BLaER1 (cell line): Measurements from ENCODE around the gene PSMB4.
"Not testable (repeated sequence)": the region's sequence is repeated elsewhere in the genome, so short reads cannot be mapped to it uniquely, and the experiment has no call there.

Source experiments
- H3K27ac ChIP-seq: shearing (Covaris generic); formaldehyde crosslinking; 2 replicates; pipeline ENCODE4 v1.8.1; 2022
- H3K27me3 ChIP-seq: shearing (Covaris generic); formaldehyde crosslinking; 2 replicates; pipeline ENCODE4 v1.8.1; 2022
- H3K36me3 ChIP-seq: shearing (Covaris generic); formaldehyde crosslinking; 2 replicates; pipeline ENCODE4 v1.8.1; 2022
- H3K4me1 ChIP-seq: shearing (Covaris generic); formaldehyde crosslinking; 2 replicates; pipeline ENCODE4 v1.8.1; 2022
- H3K4me2 ChIP-seq: shearing (Covaris generic); formaldehyde crosslinking; 2 replicates; pipeline ENCODE4 v1.8.1; 2022
- H3K4me3 ChIP-seq: shearing (Covaris generic); formaldehyde crosslinking; 2 replicates; pipeline ENCODE4 v1.8.1; 2022
- H3K9ac ChIP-seq: shearing (Covaris generic); formaldehyde crosslinking; 2 replicates; pipeline ENCODE4 v1.8.1; 2022
- H3K9me3 ChIP-seq: shearing (Covaris generic); formaldehyde crosslinking; 2 replicates; pipeline ENCODE4 v1.8.1; 2022
- H4K20me1 ChIP-seq: shearing (Covaris generic); formaldehyde crosslinking; 2 replicates; pipeline ENCODE4 v1.8.1; 2022
- Cebpa-rat ChIP-seq: shearing (Covaris generic); IDR thresholded peaks from 2 replicates; pipeline ENCODE4 v1.8.1; 2022

The PSMB4 gene

GRCh38 chr1:151384584-151384983, 14.8 kb upstream of the PSMB4 start:
- no peak for TF ChIP-seq Cebpa-rat
- no peaks in the 10 kb centered on the region for H4K20me1 ChIP-seq
- H3K4me3 ChIP-seq: no peak overlapping the region
- no peaks in the 10 kb centered on the region for H3K9me3 ChIP-seq
- no peaks in the 10 kb centered on the region for H3K27me3 ChIP-seq
- H3K36me3 ChIP-seq: no peaks in the 10 kb centered on the region
- no peaks in the 10 kb centered on the region for H3K4me1 ChIP-seq
- no peak overlapping the region for H3K27ac ChIP-seq
- no peak overlapping the region for H3K4me2 ChIP-seq
- no peak overlapping the region for H3K9ac ChIP-seq

GRCh38 chr1:151386002-151386401, 13.4 kb upstream of the PSMB4 start:
- Histone ChIP-seq H4K20me1 (no peaks in the 10 kb centered on the region), H3K9ac (no peak overlapping the region), H3K27me3 (no peaks in the 10 kb centered on the region), H3K4me1 (no peaks in the 10 kb centered on the region), H3K4me3 (no peak overlapping the region), H3K4me2 (no peak overlapping the region), H3K27ac (no peak overlapping the region), H3K9me3 (no peaks in the 10 kb centered on the region), H3K36me3 (no peaks in the 10 kb centered on the region)
- no peak for TF ChIP-seq Cebpa-rat

DNA sequence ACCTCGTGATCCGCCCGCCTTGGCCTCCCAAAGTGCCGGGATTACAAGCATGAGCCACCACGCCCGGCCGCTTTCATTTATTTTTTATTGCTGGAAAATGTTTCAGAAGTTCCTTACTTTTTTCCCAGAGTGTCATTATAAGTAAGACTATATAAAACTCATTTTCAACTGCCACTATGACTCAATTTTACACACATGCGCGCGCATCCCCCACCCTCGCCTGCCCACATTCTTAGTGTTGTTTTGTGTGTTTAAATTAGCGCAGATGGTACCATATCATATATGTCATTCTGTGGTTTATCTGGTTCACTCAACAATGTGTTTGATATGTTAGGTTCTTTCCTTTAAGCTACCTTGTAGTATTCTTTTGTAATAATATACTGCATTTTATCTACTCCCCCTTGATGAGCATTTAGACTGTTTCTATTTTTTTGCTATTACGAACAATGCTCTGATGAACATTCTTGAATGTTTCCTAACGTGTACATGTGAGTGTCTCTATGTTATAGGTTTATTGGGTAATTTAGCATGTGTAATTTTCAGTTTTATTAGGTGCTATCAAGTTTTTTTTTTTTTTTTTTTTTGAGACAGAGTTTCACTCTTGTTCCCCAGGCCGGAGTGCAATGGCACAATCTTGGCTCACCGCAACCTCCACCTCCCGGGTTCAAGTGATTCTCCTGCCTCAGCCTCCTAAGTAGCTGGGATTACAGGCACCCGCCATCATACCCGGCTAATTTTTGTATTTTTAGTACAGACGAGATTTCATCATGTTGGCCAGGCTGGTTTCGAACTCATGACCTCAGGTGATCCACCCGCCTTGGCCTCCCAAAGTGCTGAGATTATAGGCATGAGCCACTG, 8.9 kb upstream of the PSMB4 start:
- H3K9ac ChIP-seq, H3K36me3 ChIP-seq, H4K20me1 ChIP-seq, H3K27me3 ChIP-seq, H3K4me1 ChIP-seq, H3K27ac ChIP-seq, H3K4me3 ChIP-seq, H3K4me2 ChIP-seq, H3K9me3 ChIP-seq: not testable (repeated sequence)

GRCh38 chr1:151391079-151391563, 8.3 kb upstream of the PSMB4 start:
- no peak overlapping the region for H3K27ac ChIP-seq
- no peak for TF ChIP-seq Cebpa-rat

GRCh38 chr1:151393583-151393982, 5.8 kb upstream of the PSMB4 start:
- Histone ChIP-seq H3K36me3 (no peaks in the 10 kb centered on the region), H4K20me1 (no peaks in the 10 kb centered on the region), H3K9me3 (no peaks in the 10 kb centered on the region), H3K4me2 (no peak overlapping the region), H3K4me1 (no peaks in the 10 kb centered on the region), H3K27ac (no peak overlapping the region), H3K4me3 (no peak overlapping the region), H3K27me3 (no peaks in the 10 kb centered on the region), H3K9ac (no peak overlapping the region)
- TF ChIP-seq Cebpa-rat: no peak

More at GRCh38 chr1:151391079-151391563, 8.3 kb upstream of the PSMB4 start:
- H3K4me1 ChIP-seq: no peaks in the 10 kb centered on the region
- H3K9me3 ChIP-seq: no peaks in the 10 kb centered on the region
- H3K4me2 ChIP-seq: no peak overlapping the region
- no peak overlapping the region for H3K9ac ChIP-seq
- H3K27me3 ChIP-seq: no peaks in the 10 kb centered on the region
- no peak overlapping the region for H3K4me3 ChIP-seq
- H4K20me1 ChIP-seq: no peaks in the 10 kb centered on the region
- no peaks in the 10 kb centered on the region for H3K36me3 ChIP-seq

DNA sequence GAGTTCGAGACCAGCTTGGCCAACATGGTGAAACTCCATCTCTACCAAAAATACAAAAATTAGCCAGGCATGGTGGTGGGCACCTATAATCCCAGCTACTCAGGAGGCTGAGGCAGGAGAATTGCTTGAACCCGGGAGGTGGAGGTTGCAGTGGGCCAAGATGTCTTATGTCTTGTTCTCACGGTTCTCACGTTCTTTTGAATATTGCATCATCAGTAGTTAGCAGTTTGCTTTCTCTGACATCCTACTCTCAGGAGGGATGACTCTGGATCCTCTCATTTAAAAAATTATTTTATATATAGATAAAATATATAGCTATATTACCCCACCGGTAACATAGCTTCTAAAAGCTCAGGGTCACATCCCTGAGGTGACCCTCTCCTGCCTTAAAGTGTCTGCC, 3.1 kb upstream of the PSMB4 start:
- Histone ChIP-seq H3K4me1 (peaks cover 12% of the 10 kb centered on the region), H3K36me3 (peaks cover 11% of the 10 kb centered on the region), H4K20me1 (peaks cover 18% of the 10 kb centered on the region)
- not testable (repeated sequence) for H3K9me3 ChIP-seq, H3K9ac ChIP-seq, H3K27me3 ChIP-seq, H3K4me3 ChIP-seq, H3K4me2 ChIP-seq, H3K27ac ChIP-seq
- TF ChIP-seq Cebpa-rat: peak; percentile 45; the same call in 1 of the 2 replicates

- Histone ChIP-seq H3K4me1 (peaks cover 17% of the 10 kb centered on the region), H4K20me1 (peaks cover 65% of the 10 kb centered on the region), H3K36me3 (peaks cover 61% of the 10 kb centered on the region), H3K9me3 (no peaks in the 10 kb centered on the region), H3K27ac (no peak overlapping the region), H3K9ac (0 out of 2 replicates have a peak overlapping the region, but pooled peaks have one; percentile 96), H3K4me3 (peak overlapping the region; percentile 91; the same call in 1 of the 2 replicates), H3K4me2 (peak overlapping the region; percentile 93), H3K27me3 (no peaks in the 10 kb centered on the region)
- no peak for TF ChIP-seq Cebpa-rat
Measured at GRCh38 chr1:151401125-151401788, 1.9 kb downstream of the PSMB4 start.

GRCh38 chr1:151401860-151402259, 2.5 kb downstream of the PSMB4 start:
- no peak for TF ChIP-seq Cebpa-rat
- Histone ChIP-seq H3K4me1 (peaks cover 17% of the 10 kb centered on the region), H3K4me3 (no peak overlapping the region), H3K4me2 (no peak overlapping the region), H3K27me3 (no peaks in the 10 kb centered on the region), H3K9me3 (no peaks in the 10 kb centered on the region), H3K36me3 (peaks cover 67% of the 10 kb centered on the region), H4K20me1 (peaks cover 70% of the 10 kb centered on the region), H3K9ac (no peak overlapping the region), H3K27ac (no peak overlapping the region)

GRCh38 chr1:151402764-151403163, 3.4 kb downstream of the PSMB4 start:
- H4K20me1 ChIP-seq: peaks cover 71% of the 10 kb centered on the region
- no peak overlapping the region for H3K4me2 ChIP-seq
- no peaks in the 10 kb centered on the region for H3K9me3 ChIP-seq
- no peak overlapping the region for H3K9ac ChIP-seq
- H3K4me1 ChIP-seq: peaks cover 17% of the 10 kb centered on the region
- TF ChIP-seq Cebpa-rat: no peak
- no peaks in the 10 kb centered on the region for H3K27me3 ChIP-seq
- no peak overlapping the region for H3K4me3 ChIP-seq
- H3K27ac ChIP-seq: no peak overlapping the region
- H3K36me3 ChIP-seq: peaks cover 76% of the 10 kb centered on the region

- Histone ChIP-seq H3K4me2 (no peak overlapping the region), H3K4me1 (peaks cover 17% of the 10 kb centered on the region), H3K36me3 (peaks cover 84% of the 10 kb centered on the region), H3K9me3 (no peaks in the 10 kb centered on the region), H3K27me3 (no peaks in the 10 kb centered on the region), H3K4me3 (no peak overlapping the region), H3K9ac (no peak overlapping the region), H3K27ac (no peak overlapping the region), H4K20me1 (peaks cover 71% of the 10 kb centered on the region)
- no peak for TF ChIP-seq Cebpa-rat
Measured at GRCh38 chr1:151403612-151404011, 4.2 kb downstream of the PSMB4 start.
